GM12874 (cell line): ENCODE measurements around the gene EDNRA.

Experiments used
- TF ChIP-seq, protein P1 (sequence below): IDR thresholded peaks from 2 replicates; pipeline ENCODE4 v1.5.1; 2011; ENCODE audit warnings: low read depth, mild to moderate bottlenecking, control low read depth, low read length, moderate library complexity; ENCODE audit not compliant: insufficient read depth

EDNRA gene

GRCh38 chr4:147498031-147498660 is 17.2 kb downstream of the EDNRA start:
- TF ChIP-seq, protein P1, sequence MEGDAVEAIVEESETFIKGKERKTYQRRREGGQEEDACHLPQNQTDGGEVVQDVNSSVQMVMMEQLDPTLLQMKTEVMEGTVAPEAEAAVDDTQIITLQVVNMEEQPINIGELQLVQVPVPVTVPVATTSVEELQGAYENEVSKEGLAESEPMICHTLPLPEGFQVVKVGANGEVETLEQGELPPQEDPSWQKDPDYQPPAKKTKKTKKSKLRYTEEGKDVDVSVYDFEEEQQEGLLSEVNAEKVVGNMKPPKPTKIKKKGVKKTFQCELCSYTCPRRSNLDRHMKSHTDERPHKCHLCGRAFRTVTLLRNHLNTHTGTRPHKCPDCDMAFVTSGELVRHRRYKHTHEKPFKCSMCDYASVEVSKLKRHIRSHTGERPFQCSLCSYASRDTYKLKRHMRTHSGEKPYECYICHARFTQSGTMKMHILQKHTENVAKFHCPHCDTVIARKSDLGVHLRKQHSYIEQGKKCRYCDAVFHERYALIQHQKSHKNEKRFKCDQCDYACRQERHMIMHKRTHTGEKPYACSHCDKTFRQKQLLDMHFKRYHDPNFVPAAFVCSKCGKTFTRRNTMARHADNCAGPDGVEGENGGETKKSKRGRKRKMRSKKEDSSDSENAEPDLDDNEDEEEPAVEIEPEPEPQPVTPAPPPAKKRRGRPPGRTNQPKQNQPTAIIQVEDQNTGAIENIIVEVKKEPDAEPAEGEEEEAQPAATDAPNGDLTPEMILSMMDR = no peak

GRCh38 chr4:147508346-147508745 is 27.4 kb downstream of the EDNRA start:
- TF ChIP-seq, protein P1 = no peak

- TF ChIP-seq, protein P1 = no peak
Measured at GRCh38 chr4:147509386-147509785, 28.5 kb downstream of the EDNRA start.

GRCh38 chr4:147510962-147511668 is 30.2 kb downstream of the EDNRA start:
- TF ChIP-seq, protein P1 = no peak

GRCh38 chr4:147513091-147513490 is 32.2 kb downstream of the EDNRA start:
- TF ChIP-seq, protein P1 = no peak

GRCh38 chr4:147513952-147514351 is 33.1 kb downstream of the EDNRA start:
- TF ChIP-seq, protein P1 = no peak

DNA sequence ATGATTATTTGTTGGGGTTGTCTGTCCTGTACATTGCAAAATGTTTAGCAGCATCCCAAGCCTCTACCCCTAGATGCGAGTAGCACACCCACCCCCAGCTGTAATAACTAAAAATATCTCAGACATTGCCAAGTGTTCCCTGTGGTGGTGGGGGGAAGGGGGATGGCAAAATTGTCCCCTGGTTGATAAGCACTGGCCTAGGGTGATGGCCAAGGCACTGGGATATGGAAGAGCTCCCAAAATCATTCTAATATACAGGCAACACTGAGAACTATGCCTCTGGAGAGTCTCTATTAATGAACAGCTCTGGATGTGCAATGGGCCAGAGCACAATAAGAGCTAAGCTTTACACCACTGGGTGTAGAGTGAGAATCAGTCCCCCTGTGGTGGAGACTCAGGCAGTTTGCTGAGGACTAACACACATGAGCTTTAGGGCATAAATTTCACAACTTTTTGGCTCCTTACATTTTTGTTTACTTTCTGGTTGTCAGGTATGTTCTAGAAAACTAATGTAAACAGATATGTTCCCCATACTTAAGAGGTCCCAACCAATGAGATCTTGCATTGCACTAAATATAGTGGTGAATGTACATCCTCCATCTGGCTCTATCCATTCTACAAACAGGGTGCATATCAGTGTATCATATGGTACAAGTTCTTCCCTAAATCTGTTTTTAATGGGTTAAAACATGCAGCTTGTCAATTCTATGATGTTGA is 34.5 kb downstream of the EDNRA start:
- TF ChIP-seq, protein P1 = no peak
